Measurements from ENCODE around the gene RARRES1. TPM values are rescaled to one million over a fixed set of nuclear protein-coding genes. Genes with fewer than 3 reads are reported as not detected.

The RARRES1 gene
- total RNA-seq, 1 experiment from 2014 or later: 0.20 TPM

GRCh38 chr3:158770741-158771350 lies 38.6 kb upstream of the RARRES1 start:
- TF ChIP-seq EGR1 (IDR thresholded peaks at IDR 0.05; ENCODE audit: low read depth): no peak
- no peak for TF ChIP-seq SP1 (IDR thresholded peaks at IDR 0.05; ENCODE audit: low read depth)
- no peak for TF ChIP-seq ATF3 (IDR thresholded peaks at IDR 0.05)
- TF ChIP-seq RAD21 (IDR thresholded peaks at IDR 0.05; ENCODE audit: low read depth): no peak
- no peak for TF ChIP-seq TCF7L2 (IDR thresholded peaks at IDR 0.05; ENCODE audit: borderline replicate concordance, extremely low read depth, insufficient read depth, insufficient read length)
- TF ChIP-seq ZFX (IDR thresholded peaks at IDR 0.05): no peak
- TF ChIP-seq CTCF (IDR thresholded peaks at IDR 0.05 in 2 of 3, conservative IDR thresholded peaks at IDR 0.05 in 1 of 3; ENCODE audit: borderline replicate concordance in 1 of 3, insufficient read depth in 1 of 3, low read depth in 2 of 3, low read length in 2 of 3): no peak
- TF ChIP-seq POLR2A (IDR thresholded peaks at IDR 0.05; ENCODE audit: borderline replicate concordance, extremely low read depth, insufficient read depth, insufficient read length): no peak
- TF ChIP-seq ZBTB33 (IDR thresholded peaks at IDR 0.05; ENCODE audit: extremely low read depth, insufficient replicate concordance, low read length): no peak
- TF ChIP-seq POLR2AphosphoS5 (IDR thresholded peaks at IDR 0.05; ENCODE audit: low read depth, low read length): no peak
- TF ChIP-seq SRF (IDR thresholded peaks at IDR 0.05; ENCODE audit: low read depth): no peak
- TF ChIP-seq REST (IDR thresholded peaks at IDR 0.05; ENCODE audit: low read depth): no peak
- TF ChIP-seq EZH2 (IDR thresholded peaks at IDR 0.05): no peak
- no peak for TF ChIP-seq ZNF274 (IDR thresholded peaks at IDR 0.05; ENCODE audit: low read depth, low read length)
- Histone ChIP-seq H3K36me3 (ENCODE audit: control insufficient read depth in 1 of 2, insufficient read depth in 2 of 2, low read length in 2 of 2) (no peaks in the 10 kb centered on the region), H3K4me3 (replicated peaks in 1 of 2; ENCODE audit: low read depth in 1 of 2, low read length in 2 of 2) (no peak overlapping the region), H3K4me2 (ENCODE audit: low read length) (no peak overlapping the region), H3K27ac (ENCODE audit: low read depth, low read length) (no peak overlapping the region), H2AFZ (ENCODE audit: low read depth, low read length, poor library complexity, severe bottlenecking) (no peak overlapping the region), H3K4me1 (ENCODE audit: control insufficient read depth in 1 of 2, insufficient read depth in 2 of 2, low read length in 2 of 2) (peaks cover 3 to 15% of the 10 kb centered on the region in 2 experiments; a peak in 3 of 4 replicates), H3K9me2 (ENCODE audit: insufficient read depth) (no peaks in the 10 kb centered on the region), H3K79me2 (ENCODE audit: insufficient read depth, low read length) (no peaks in the 10 kb centered on the region), H3K27me3 (ENCODE audit: insufficient read depth, low read length) (no peaks in the 10 kb centered on the region), H3K9ac (ENCODE audit: low read length) (no peak overlapping the region), H3K9me3 (ENCODE audit: control insufficient read depth in 1 of 2, insufficient read depth in 1 of 2, low read depth in 1 of 2, low read length in 2 of 2) (no peaks in the 10 kb centered on the region), H4K20me1 (ENCODE audit: insufficient read depth) (no peaks in the 10 kb centered on the region)
- RAD21 ChIA-PET (ENCODE audit: low non-redundant PET in 1 of 2, low total read pairs in 2 of 2, uncharacterized antibody in 2 of 2, unreplicated experiment in 2 of 2): no interaction called here
- CTCF ChIA-PET: no interaction called here
- POLR2A ChIA-PET: no interaction called here
- ATAC-seq (no peak), DNase-seq (ENCODE audit: low read depth, low spot score) (no peak)
- intact Hi-C loops (cut with micrococcal nuclease): no loop called here
- BruUV-seq (replicated peaks): no TSS peak

All from HCT116 (cell line).